ENCODE results near the gene UBAC2. TPM values are rescaled to one million over a fixed set of nuclear protein-coding genes. Genes with fewer than 3 reads are reported as not detected.

Gene UBAC2
- total and polyA plus RNA-seq, 2 donors, result 42.8 to 69.1 TPM

GRCh38 chr13:99215184-99215830, 14.7 kb downstream of the UBAC2 start:
- peak overlapping the region; percentile 81 to 84 for H3K27ac ChIP-seq (ENCODE audit: low read depth in 1 of 2, low read length in 1 of 2)
- H3K36me3 ChIP-seq (ENCODE audit: control insufficient read depth in 2 of 2, insufficient read depth in 2 of 2, low read length in 1 of 2), result peaks cover 0 to 4% of the 10 kb centered on the region in 2 donors
- no peaks in the 10 kb centered on the region for H3K27me3 ChIP-seq (ENCODE audit: control insufficient read depth in 2 of 2, insufficient read depth in 1 of 2, low read length in 1 of 2)
- 26% methylated on average over 15 of the region's 15 CpGs for WGBS
- peak in 5 of 9 donors; percentile 57 to 84 (median 68) for DNase-seq (ENCODE audit: low read depth in 6 of 9, low spot score in 9 of 9)
- peaks cover 32 to 65% of the 10 kb centered on the region in 2 donors for H3K4me1 ChIP-seq (ENCODE audit: control insufficient read depth in 2 of 2, insufficient read depth in 2 of 2, low read length in 2 of 2)
- peak overlapping the region; percentile 8 to 21 for H3K4me3 ChIP-seq (ENCODE audit: low read length in 2 of 2)
- peaks cover 0 to 3% of the 10 kb centered on the region in 2 donors for H3K9me3 ChIP-seq (ENCODE audit: control insufficient read depth in 2 of 2, insufficient read depth in 1 of 2, low read length in 1 of 2)

GRCh38 chr13:99217461-99218110, 16.9 kb downstream of the UBAC2 start:
- WGBS, result 19% methylated on average over 20 of the region's 20 CpGs
- H3K27me3 ChIP-seq (ENCODE audit: control insufficient read depth in 2 of 2, insufficient read depth in 1 of 2, low read length in 1 of 2), result no peaks in the 10 kb centered on the region
- H3K27ac ChIP-seq (ENCODE audit: low read depth in 1 of 2, low read length in 1 of 2), result peak overlapping the region; percentile 38 to 76
- H3K9me3 ChIP-seq (ENCODE audit: control insufficient read depth in 2 of 2, insufficient read depth in 1 of 2, low read length in 1 of 2), result peaks cover 0 to 3% of the 10 kb centered on the region in 2 donors
- H3K4me3 ChIP-seq (ENCODE audit: low read length in 2 of 2), result no peak overlapping the region
- H3K4me1 ChIP-seq (ENCODE audit: control insufficient read depth in 2 of 2, insufficient read depth in 2 of 2, low read length in 2 of 2), result peaks cover 35 to 72% of the 10 kb centered on the region in 2 donors
- peaks cover 3 to 8% of the 10 kb centered on the region in 2 donors for H3K36me3 ChIP-seq (ENCODE audit: control insufficient read depth in 2 of 2, insufficient read depth in 2 of 2, low read length in 1 of 2)
- peak in 1 of 9 donors; percentile 37 for DNase-seq (ENCODE audit: low read depth in 6 of 9, low spot score in 9 of 9)

GRCh38 chr13:99218126-99218525, 17.5 kb downstream of the UBAC2 start:
- H3K4me3 ChIP-seq (ENCODE audit: low read length in 2 of 2), result no peak overlapping the region
- no peaks in the 10 kb centered on the region for H3K27me3 ChIP-seq (ENCODE audit: control insufficient read depth in 2 of 2, insufficient read depth in 1 of 2, low read length in 1 of 2)
- DNase-seq (ENCODE audit: low read depth in 6 of 9, low spot score in 9 of 9), result no peak
- H3K4me1 ChIP-seq (ENCODE audit: control insufficient read depth in 2 of 2, insufficient read depth in 2 of 2, low read length in 2 of 2), result peaks cover 35 to 72% of the 10 kb centered on the region in 2 donors
- peaks cover 0 to 3% of the 10 kb centered on the region in 2 donors for H3K9me3 ChIP-seq (ENCODE audit: control insufficient read depth in 2 of 2, insufficient read depth in 1 of 2, low read length in 1 of 2)
- H3K36me3 ChIP-seq (ENCODE audit: control insufficient read depth in 2 of 2, insufficient read depth in 2 of 2, low read length in 1 of 2), result peaks cover 3 to 8% of the 10 kb centered on the region in 2 donors
- H3K27ac ChIP-seq (ENCODE audit: low read depth in 1 of 2, low read length in 1 of 2), result peak overlapping the region in 1 of 2 donors; percentile 73

GRCh38 chr13:99218545-99218944, 17.9 kb downstream of the UBAC2 start:
- H3K27ac ChIP-seq (ENCODE audit: low read depth in 1 of 2, low read length in 1 of 2), result peak overlapping the region; percentile 9 to 73
- 65% methylated on average over 6 of the region's 6 CpGs for WGBS
- H3K27me3 ChIP-seq (ENCODE audit: control insufficient read depth in 2 of 2, insufficient read depth in 1 of 2, low read length in 1 of 2), result no peaks in the 10 kb centered on the region
- H3K9me3 ChIP-seq (ENCODE audit: control insufficient read depth in 2 of 2, insufficient read depth in 1 of 2, low read length in 1 of 2), result peaks cover 0 to 3% of the 10 kb centered on the region in 2 donors
- H3K36me3 ChIP-seq (ENCODE audit: control insufficient read depth in 2 of 2, insufficient read depth in 2 of 2, low read length in 1 of 2), result peaks cover 3 to 8% of the 10 kb centered on the region in 2 donors
- no peak for DNase-seq (ENCODE audit: low read depth in 6 of 9, low spot score in 9 of 9)
- H3K4me1 ChIP-seq (ENCODE audit: control insufficient read depth in 2 of 2, insufficient read depth in 2 of 2, low read length in 2 of 2), result peaks cover 35 to 69% of the 10 kb centered on the region in 2 donors
- H3K4me3 ChIP-seq (ENCODE audit: low read length in 2 of 2), result no peak overlapping the region

- H3K4me3 ChIP-seq (ENCODE audit: low read length in 2 of 2), result no peak overlapping the region
- peak in 6 of 9 donors; percentile 67 to 89 (median 73) for DNase-seq (ENCODE audit: low read depth in 6 of 9, low spot score in 9 of 9)
- no peaks in the 10 kb centered on the region for H3K27me3 ChIP-seq (ENCODE audit: control insufficient read depth in 2 of 2, insufficient read depth in 1 of 2, low read length in 1 of 2)
- H3K9me3 ChIP-seq (ENCODE audit: control insufficient read depth in 2 of 2, insufficient read depth in 1 of 2, low read length in 1 of 2), result peaks cover 0 to 3% of the 10 kb centered on the region in 2 donors
- WGBS, result 3% methylated on average over 2 of the region's 2 CpGs
- H3K27ac ChIP-seq (ENCODE audit: low read depth in 1 of 2, low read length in 1 of 2), result peak overlapping the region; percentile 9 to 73
- peaks cover 37 to 66% of the 10 kb centered on the region in 2 donors for H3K4me1 ChIP-seq (ENCODE audit: control insufficient read depth in 2 of 2, insufficient read depth in 2 of 2, low read length in 2 of 2)
- H3K36me3 ChIP-seq (ENCODE audit: control insufficient read depth in 2 of 2, insufficient read depth in 2 of 2, low read length in 1 of 2), result peaks cover 3 to 8% of the 10 kb centered on the region in 2 donors
Observed at GRCh38 chr13:99218969-99219368, 18.3 kb downstream of the UBAC2 start.

GRCh38 chr13:99220199-99220935, 19.7 kb downstream of the UBAC2 start:
- Histone ChIP-seq H3K9me3 (ENCODE audit: control insufficient read depth in 2 of 2, insufficient read depth in 1 of 2, low read length in 1 of 2) (peaks cover 0 to 3% of the 10 kb centered on the region in 2 donors), H3K4me3 (ENCODE audit: low read length in 2 of 2) (no peak overlapping the region), H3K27ac (ENCODE audit: low read depth in 1 of 2, low read length in 1 of 2) (no peak overlapping the region), H3K36me3 (ENCODE audit: control insufficient read depth in 2 of 2, insufficient read depth in 2 of 2, low read length in 1 of 2) (peaks cover 3 to 8% of the 10 kb centered on the region in 2 donors), H3K4me1 (ENCODE audit: control insufficient read depth in 2 of 2, insufficient read depth in 2 of 2, low read length in 2 of 2) (peaks cover 35 to 55% of the 10 kb centered on the region in 2 donors), H3K27me3 (ENCODE audit: control insufficient read depth in 2 of 2, insufficient read depth in 1 of 2, low read length in 1 of 2) (no peaks in the 10 kb centered on the region)
- 53% methylated on average over 6 of the region's 6 CpGs for WGBS
- peak in 1 of 9 donors; percentile 73 for DNase-seq (ENCODE audit: low read depth in 6 of 9, low spot score in 9 of 9)

GRCh38 chr13:99221567-99222239, 21.0 kb downstream of the UBAC2 start:
- Histone ChIP-seq H3K4me3 (ENCODE audit: low read length in 2 of 2) (no peak overlapping the region), H3K9me3 (ENCODE audit: control insufficient read depth in 2 of 2, insufficient read depth in 1 of 2, low read length in 1 of 2) (peaks cover 0 to 3% of the 10 kb centered on the region in 2 donors), H3K4me1 (ENCODE audit: control insufficient read depth in 2 of 2, insufficient read depth in 2 of 2, low read length in 2 of 2) (peaks cover 38 to 51% of the 10 kb centered on the region in 2 donors), H3K27me3 (ENCODE audit: control insufficient read depth in 2 of 2, insufficient read depth in 1 of 2, low read length in 1 of 2) (no peaks in the 10 kb centered on the region), H3K36me3 (ENCODE audit: control insufficient read depth in 2 of 2, insufficient read depth in 2 of 2, low read length in 1 of 2) (peaks cover 3 to 8% of the 10 kb centered on the region in 2 donors), H3K27ac (ENCODE audit: low read depth in 1 of 2, low read length in 1 of 2) (peak overlapping the region in 1 of 2 donors; percentile 52)
- WGBS, result 92% methylated on average over 8 of the region's 8 CpGs
- DNase-seq (ENCODE audit: low read depth in 6 of 9, low spot score in 9 of 9), result no peak

- Histone ChIP-seq H3K27me3 (ENCODE audit: control insufficient read depth in 2 of 2, insufficient read depth in 1 of 2, low read length in 1 of 2) (no peaks in the 10 kb centered on the region), H3K4me1 (ENCODE audit: control insufficient read depth in 2 of 2, insufficient read depth in 2 of 2, low read length in 2 of 2) (peaks cover 31 to 46% of the 10 kb centered on the region in 2 donors), H3K27ac (ENCODE audit: low read depth in 1 of 2, low read length in 1 of 2) (no peak overlapping the region), H3K9me3 (ENCODE audit: control insufficient read depth in 2 of 2, insufficient read depth in 1 of 2, low read length in 1 of 2) (no peaks in the 10 kb centered on the region), H3K36me3 (ENCODE audit: control insufficient read depth in 2 of 2, insufficient read depth in 2 of 2, low read length in 1 of 2) (peaks cover 3 to 8% of the 10 kb centered on the region in 2 donors), H3K4me3 (ENCODE audit: low read length in 2 of 2) (no peak overlapping the region)
- no peak for DNase-seq (ENCODE audit: low read depth in 6 of 9, low spot score in 9 of 9)
- 80% methylated on average over 1 of the region's 1 CpG for WGBS
Observed at GRCh38 chr13:99223587-99223986, 22.9 kb downstream of the UBAC2 start.

Data from thymus (tissue), 11 donors.